Uterus (tissue), 4 donors: Measurements from ENCODE around the gene EXOC4. TPM values are rescaled to one million over a fixed set of nuclear protein-coding genes. Genes with fewer than 3 reads are reported as not detected.
A peak's percentile ranks its signal among the peaks of the same experiment; 100 is the strongest.

Experiments
- DNase-seq, 2 donors: peaks; one replicate each; pipeline ENCODE4 v3.0.0-alpha.2; 2019 to 2020
- H3K27ac ChIP-seq, 2 donors: fragments of 200-600 bp; sonication (generic); 1 replicate in 1 of 2; 2 replicates in 1 of 2; pipeline ENCODE4 v1.5.1; 2016 to 2018
- H3K27me3 ChIP-seq, 2 donors: fragments of 200-600 bp; sonication (generic); one replicate each; pipeline ENCODE4 v1.5.1; 2018 to 2019; ENCODE audit warnings: control low read depth in 1 of 2
- H3K36me3 ChIP-seq, 2 donors: fragments of 200-600 bp; sonication (generic); one replicate each; pipeline ENCODE4 v1.5.1; 2019; ENCODE audit warnings: control low read depth in 1 of 2
- H3K4me1 ChIP-seq, 2 donors: fragments of 200-600 bp; sonication (generic); one replicate each; pipeline ENCODE4 v1.5.1; 2018 to 2019; ENCODE audit warnings: control low read depth in 1 of 2
- H3K4me3 ChIP-seq, 2 donors: fragments of 200-600 bp; sonication (generic); 1 replicate in 1 of 2; 2 replicates in 1 of 2; pipeline ENCODE4 v1.5.1; 2018 to 2019; ENCODE audit warnings: mild to moderate bottlenecking in 1 of 2
- H3K9me3 ChIP-seq, 2 donors: fragments of 200-600 bp; sonication (generic); one replicate each; pipeline ENCODE4 v1.5.1; 2019; ENCODE audit warnings: control low read depth in 1 of 2
- CTCF ChIP-seq, 4 experiments: fragments of 200-600 bp in 2 of 4; fragments of 450-650 bp in 2 of 4; sonication (generic) in 2 of 4; IDR thresholded peaks; one replicate each; pipeline ENCODE4 v1.5.1; 2016 to 2019; ENCODE audit warnings: antibody characterized with exemption in 4 of 4, mild to moderate bottlenecking in 2 of 4, moderate library complexity in 1 of 4
- POLR2A ChIP-seq, 2 donors: fragments of 450-650 bp; IDR thresholded peaks; one replicate each; pipeline ENCODE4 v1.6.1; 2016; ENCODE audit warnings: antibody characterized with exemption in 2 of 2, mild to moderate bottlenecking in 1 of 2, moderate library complexity in 1 of 2
- intact Hi-C: fragments of 100-400 bp; cut with DNase I; formaldehyde crosslinking; loops from one replicate; pipeline ENCODE4 v1.15.1; 2023; ENCODE audit warnings: low total_unique reads
- total RNA-seq, 4 donors: library from RNA; depleted of rRNA in 3 of 4; stranded (reverse); fragments of >200 nt in 3 of 4; gene quantifications; one replicate each; pipeline versions ENCODE4 v1.1.0 to v1.2.4, GENCODE V29; 2014 to 2023
- donor health status: DM: yes; HTN: yes; CAD: no.

The EXOC4 gene
- total RNA-seq, 4 donors from 2014 or later, result 27.2 to 126 (median 65.4) TPM

DNA sequence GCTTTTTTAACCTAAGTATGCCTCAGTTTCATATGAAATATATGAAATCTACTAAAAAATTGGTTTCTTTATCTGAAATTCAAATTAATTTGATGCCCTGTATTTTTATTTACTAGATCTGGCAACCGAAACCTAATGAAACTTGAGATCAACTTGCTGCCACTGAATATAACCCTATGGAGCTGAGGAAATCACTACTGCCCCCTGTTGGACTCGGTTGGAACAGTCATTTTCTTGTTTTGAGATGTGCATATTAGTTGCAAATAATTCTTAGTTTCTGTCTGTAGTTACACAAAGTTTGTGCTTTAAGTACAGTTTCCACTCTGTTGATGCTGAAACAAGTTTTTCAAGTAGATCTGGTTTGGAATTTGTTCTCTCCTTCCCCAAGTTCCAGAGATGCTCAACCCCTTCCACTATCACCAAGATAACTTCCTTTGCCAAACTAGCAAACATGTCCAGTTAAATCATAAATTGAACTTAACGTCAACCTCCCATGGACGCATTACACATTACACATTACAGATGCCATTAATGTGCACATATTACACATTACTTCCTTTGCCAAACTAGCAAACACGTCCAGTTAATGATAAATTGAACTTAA is 22.2 kb upstream of the EXOC4 start:
- no peak overlapping the region for H3K4me3 ChIP-seq
- no peaks in the 10 kb centered on the region for H3K4me1 ChIP-seq
- H3K36me3 ChIP-seq, result no peaks in the 10 kb centered on the region
- H3K27me3 ChIP-seq, result no peaks in the 10 kb centered on the region
- intact Hi-C loops, result no loop called here
- TF ChIP-seq CTCF (IDR thresholded peaks at IDR 0.05) (peak; percentile 18 to 45 (median 43)), POLR2A (IDR thresholded peaks at IDR 0.05) (no peak)
- H3K9me3 ChIP-seq, result no peaks in the 10 kb centered on the region
- H3K27ac ChIP-seq, result no peak overlapping the region
- no peak for DNase-seq

DNA sequence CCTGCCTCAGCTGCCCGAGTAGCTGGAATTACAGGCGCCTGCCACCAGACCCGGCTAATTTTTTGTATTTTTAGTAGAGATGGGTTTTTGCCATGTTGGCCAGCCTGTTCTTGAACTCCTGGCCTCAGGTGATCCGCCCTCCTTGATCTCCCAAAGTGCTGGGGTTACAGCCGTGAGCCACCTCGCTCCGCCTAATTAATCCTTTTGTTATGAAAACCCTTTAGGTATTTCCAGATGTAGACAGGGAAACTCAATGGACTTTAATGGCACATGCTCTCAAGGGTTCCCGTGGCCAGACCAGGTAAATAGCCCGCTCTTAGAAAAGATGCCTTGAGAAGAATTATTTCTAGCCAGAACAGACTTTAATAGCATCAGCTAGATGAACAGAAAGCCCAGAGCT is 19.7 kb upstream of the EXOC4 start:
- TF ChIP-seq CTCF (IDR thresholded peaks at IDR 0.05) (no peak), POLR2A (IDR thresholded peaks at IDR 0.05) (no peak)
- no peaks in the 10 kb centered on the region for H3K4me1 ChIP-seq
- no peaks in the 10 kb centered on the region for H3K9me3 ChIP-seq
- H3K27ac ChIP-seq, result no peak overlapping the region
- no peaks in the 10 kb centered on the region for H3K27me3 ChIP-seq
- DNase-seq, result no peak
- no peak overlapping the region for H3K4me3 ChIP-seq
- H3K36me3 ChIP-seq, result no peaks in the 10 kb centered on the region
- intact Hi-C loops, result no loop called here

DNA sequence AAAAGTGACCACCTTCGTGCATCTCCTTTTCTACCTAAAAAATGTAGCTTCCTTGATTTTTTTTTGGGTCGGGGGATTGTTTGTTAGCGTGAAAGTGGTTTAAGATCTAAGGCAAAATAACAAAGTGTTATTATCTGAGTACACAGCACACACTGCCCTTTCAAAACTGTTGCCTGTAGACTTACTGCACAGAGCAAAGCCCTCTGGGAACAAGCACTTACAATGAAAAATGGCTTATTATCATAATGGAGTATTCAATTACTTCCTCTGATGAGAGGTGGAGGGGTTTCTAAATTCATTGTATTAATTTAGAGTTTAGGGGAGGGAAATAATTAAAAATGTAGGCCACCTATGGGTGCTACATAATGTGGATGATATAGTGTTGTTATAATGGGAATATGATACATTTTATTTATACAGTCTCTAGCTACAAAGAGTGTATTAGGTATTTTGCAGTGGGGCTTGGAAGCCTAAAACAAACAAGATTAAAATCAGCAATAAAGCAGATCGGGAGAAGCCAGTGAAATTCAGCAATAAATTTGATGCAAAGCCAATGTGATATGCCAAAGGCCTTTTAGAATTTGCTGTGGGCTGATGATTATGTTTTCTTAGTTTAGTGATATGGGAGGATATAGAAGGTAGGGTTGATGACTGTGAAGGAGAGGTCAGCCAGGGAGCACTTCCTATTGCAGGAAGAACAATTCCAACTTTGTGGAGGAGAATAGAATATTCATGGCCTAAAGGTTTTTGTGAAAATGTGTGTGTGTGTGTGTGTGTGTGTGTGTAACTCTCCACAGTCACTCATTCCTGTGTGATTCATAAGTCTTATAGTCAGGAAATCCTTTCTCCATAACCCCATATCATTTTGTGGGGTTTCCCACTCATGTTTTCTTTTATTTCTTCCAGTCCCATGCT is 17.7 kb upstream of the EXOC4 start:
- Histone ChIP-seq H3K36me3 (no peaks in the 10 kb centered on the region), H3K27me3 (no peaks in the 10 kb centered on the region), H3K4me1 (no peaks in the 10 kb centered on the region), H3K27ac (no peak overlapping the region), H3K9me3 (no peaks in the 10 kb centered on the region), H3K4me3 (no peak overlapping the region)
- intact Hi-C loops, result no loop called here
- DNase-seq, result no peak
- no peak for TF ChIP-seq CTCF (IDR thresholded peaks at IDR 0.05)
- TF ChIP-seq POLR2A (IDR thresholded peaks at IDR 0.05), result no peak

DNA sequence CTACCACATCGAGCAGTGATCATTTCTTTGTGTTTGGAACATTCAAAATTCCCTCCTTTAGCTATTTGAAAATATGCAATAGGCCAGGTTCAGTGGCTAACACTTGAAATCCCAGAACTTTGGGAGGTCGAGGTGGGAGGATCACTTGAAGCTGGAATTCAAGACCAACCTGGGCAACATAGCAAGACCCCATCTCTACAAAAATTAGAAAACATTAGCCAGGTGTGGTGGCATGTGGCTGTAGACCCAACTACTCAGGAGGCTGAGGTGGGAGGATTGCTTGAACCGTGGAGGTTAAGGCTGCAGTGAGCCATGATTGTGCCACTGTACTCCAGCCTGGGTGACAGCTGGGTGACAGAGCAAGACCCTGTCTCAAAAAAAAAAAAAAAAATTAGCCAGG is 15.3 kb upstream of the EXOC4 start:
- TF ChIP-seq CTCF (IDR thresholded peaks at IDR 0.05) (no peak), POLR2A (IDR thresholded peaks at IDR 0.05) (no peak)
- no peaks in the 10 kb centered on the region for H3K4me1 ChIP-seq
- DNase-seq, result no peak
- no peaks in the 10 kb centered on the region for H3K27me3 ChIP-seq
- intact Hi-C loops, result no loop called here
- H3K9me3 ChIP-seq, result no peaks in the 10 kb centered on the region
- no peaks in the 10 kb centered on the region for H3K36me3 ChIP-seq
- H3K27ac ChIP-seq, result no peak overlapping the region
- H3K4me3 ChIP-seq, result no peak overlapping the region

- Histone ChIP-seq H3K4me1 (no peaks in the 10 kb centered on the region), H3K9me3 (no peaks in the 10 kb centered on the region), H3K36me3 (no peaks in the 10 kb centered on the region), H3K27ac (no peak overlapping the region), H3K27me3 (no peaks in the 10 kb centered on the region), H3K4me3 (no peak overlapping the region)
- no peak for DNase-seq
- no peak for TF ChIP-seq CTCF (IDR thresholded peaks at IDR 0.05)
- TF ChIP-seq POLR2A (IDR thresholded peaks at IDR 0.05), result no peak
- intact Hi-C loops, result no loop called here
These were observed 12.6 kb upstream of the EXOC4 start for GRCh38 chr7:133240302-133240701.
